WTC11 (cell line): Measurements from ENCODE around the gene IMPDH2. TPM values are rescaled to one million over a fixed set of nuclear protein-coding genes. Genes with fewer than 3 reads are reported as not detected.

Source experiments
- AFF4 ChIP-seq: sonication (generic); formaldehyde crosslinking; IDR thresholded peaks from 2 replicates; pipeline ENCODE4 v1.8.1; 2023; ENCODE audit warnings: mild to moderate bottlenecking, missing genetic modification reagents, borderline replicate concordance
- AR ChIP-seq: fragments of 250-450 bp; sonication (Bioruptor Pico); IDR thresholded peaks from 2 replicates; pipeline ENCODE4 v1.9.0; 2021; ENCODE audit warnings: mild to moderate bottlenecking
- CBFB ChIP-seq: sonication (generic); formaldehyde crosslinking; IDR thresholded peaks from 2 replicates; pipeline ENCODE4 v1.8.1; 2022; ENCODE audit warnings: mild to moderate bottlenecking, low read depth, missing genetic modification reagents
- E2F1 ChIP-seq: sonication (generic); formaldehyde crosslinking; IDR thresholded peaks from 2 replicates; pipeline ENCODE4 v1.8.0; 2022; ENCODE audit warnings: mild to moderate bottlenecking, missing genetic modification reagents
- E2F4 ChIP-seq: sonication (generic); formaldehyde crosslinking; IDR thresholded peaks from 2 replicates; pipeline ENCODE4 v1.8.1; 2022; ENCODE audit warnings: low read depth, mild to moderate bottlenecking, moderate library complexity, missing genetic modification reagents, borderline replicate concordance
- ETV6 ChIP-seq: sonication (generic); formaldehyde crosslinking; IDR thresholded peaks from 2 replicates; pipeline ENCODE4 v1.8.1; 2022; ENCODE audit warnings: mild to moderate bottlenecking, missing genetic modification reagents
- GABPB1 ChIP-seq: sonication (generic); formaldehyde crosslinking; IDR thresholded peaks from 2 replicates; pipeline ENCODE4 v1.8.1; 2023; ENCODE audit warnings: mild to moderate bottlenecking, missing genetic modification reagents
- HMGXB4 ChIP-seq: sonication (generic); formaldehyde crosslinking; IDR thresholded peaks from 2 replicates; pipeline ENCODE4 v1.8.1; 2023; ENCODE audit warnings: mild to moderate bottlenecking, moderate library complexity, missing genetic modification reagents
- IRF2 ChIP-seq: sonication (generic); formaldehyde crosslinking; IDR thresholded peaks from 2 replicates; pipeline ENCODE4 v1.8.0; 2022; ENCODE audit warnings: low read depth, missing genetic modification reagents, borderline replicate concordance
- MXD4 ChIP-seq: fragments of 250-450 bp; sonication (Bioruptor Pico); IDR thresholded peaks from 2 replicates; pipeline ENCODE4 v1.8.0; 2021; ENCODE audit warnings: mild to moderate bottlenecking, moderate library complexity, borderline replicate concordance
- NFE2L1 ChIP-seq: sonication (generic); formaldehyde crosslinking; IDR thresholded peaks from 2 replicates; pipeline ENCODE4 v1.8.1; 2023; ENCODE audit warnings: missing genetic modification reagents
- NFYB ChIP-seq: sonication (generic); formaldehyde crosslinking; conservative IDR thresholded peaks from 2 replicates; pipeline ENCODE4 v1.8.0; 2022; ENCODE audit warnings: low read depth, missing genetic modification reagents
- NR2C2 ChIP-seq: sonication (generic); formaldehyde crosslinking; IDR thresholded peaks from 2 replicates; pipeline ENCODE4 v1.8.0; 2022; ENCODE audit warnings: mild to moderate bottlenecking, missing genetic modification reagents
- OVOL2 ChIP-seq: fragments of 250-450 bp; sonication (Bioruptor Pico); IDR thresholded peaks from 2 replicates; pipeline ENCODE4 v1.9.0; 2021; ENCODE audit warnings: mild to moderate bottlenecking, borderline replicate concordance
- PRRX2 ChIP-seq: fragments of 250-450 bp; sonication (Bioruptor Pico); IDR thresholded peaks from 2 replicates; pipeline ENCODE4 v1.8.0; 2021; ENCODE audit warnings: mild to moderate bottlenecking
- SMAD4 ChIP-seq: sonication (generic); formaldehyde crosslinking; IDR thresholded peaks from 2 replicates; pipeline ENCODE4 v1.8.0; 2022; ENCODE audit warnings: mild to moderate bottlenecking, missing genetic modification reagents
- SP1 ChIP-seq: sonication (generic); formaldehyde crosslinking; conservative IDR thresholded peaks from 2 replicates; pipeline ENCODE4 v1.8.1; 2022; ENCODE audit warnings: missing genetic modification reagents
- TEAD1 ChIP-seq: sonication (generic); formaldehyde crosslinking; IDR thresholded peaks from 2 replicates; pipeline ENCODE4 v1.8.0; 2022; ENCODE audit warnings: mild to moderate bottlenecking, missing genetic modification reagents
- TP53 ChIP-seq: sonication (generic); formaldehyde crosslinking; IDR thresholded peaks from 2 replicates; pipeline ENCODE4 v1.8.1; 2023; ENCODE audit warnings: mild to moderate bottlenecking, missing genetic modification reagents
- USF1 ChIP-seq: sonication (generic); formaldehyde crosslinking; IDR thresholded peaks from 2 replicates; pipeline ENCODE4 v1.8.0; 2022; ENCODE audit warnings: mild to moderate bottlenecking, missing genetic modification reagents
- ZNF281 ChIP-seq: sonication (generic); formaldehyde crosslinking; IDR thresholded peaks from 2 replicates; pipeline ENCODE4 v1.8.0; 2023; ENCODE audit warnings: mild to moderate bottlenecking, missing genetic modification reagents
- ZNF416 ChIP-seq: fragments of 250-450 bp; sonication (Bioruptor Pico); IDR thresholded peaks from 2 replicates; pipeline ENCODE4 v1.9.0; 2021; ENCODE audit warnings: mild to moderate bottlenecking, inconsistent platforms
- total RNA-seq: library from RNA; stranded (reverse); gene quantifications from 3 replicates; pipeline ENCODE4 v1.2.3, GENCODE V29; 2021

IMPDH2 gene
- total RNA-seq, 1 experiment from 2014 or later: 452 TPM

GRCh38 chr3:48989796-48990635, 39.2 kb downstream of the IMPDH2 start, which contains the start of gene P4HTM (continued):
- TF ChIP-seq AFF4 (CRISPR knock-in tag): no peak
- 0 out of 2 replicates have a peak, but pooled peaks have one; percentile 8 for TF ChIP-seq TEAD1 (CRISPR knock-in tag)
- no peak; the same call in 1 of the 2 replicates for TF ChIP-seq TP53 (CRISPR knock-in tag)
- no peak for TF ChIP-seq ZNF416
- 0 out of 2 replicates have a peak, but pooled peaks have one; percentile 70 for TF ChIP-seq ZNF281 (CRISPR knock-in tag)
- TF ChIP-seq SMAD4 (CRISPR knock-in tag): no peak
- TF ChIP-seq GABPB1: no peak
- no peak for TF ChIP-seq MXD4
- TF ChIP-seq NFE2L1 (CRISPR knock-in tag): no peak
- TF ChIP-seq PRRX2 (CRISPR knock-in tag): no peak
- no peak for TF ChIP-seq OVOL2
- TF ChIP-seq SP1 (CRISPR knock-in tag): 0 out of 2 replicates have a peak, but pooled peaks have one; percentile 11
- TF ChIP-seq HMGXB4: peak; percentile 79
- no peak for TF ChIP-seq USF1
- no peak for TF ChIP-seq IRF2
- TF ChIP-seq AR (CRISPR knock-in tag): no peak
- peak; percentile 42; the same call in 1 of the 2 replicates for TF ChIP-seq E2F4
- TF ChIP-seq CBFB (CRISPR knock-in tag): 0 out of 2 replicates have a peak, but pooled peaks have one; percentile 28
- TF ChIP-seq ETV6: no peak
- no peak for TF ChIP-seq E2F1 (CRISPR knock-in tag)
- no peak for TF ChIP-seq NR2C2 (CRISPR knock-in tag)
- 0 out of 2 replicates have a peak, but pooled peaks have one; percentile 3 for TF ChIP-seq NFYB (CRISPR knock-in tag)
